PC-3 (cell line): ENCODE results near the gene IFNGR2.

ENCODE experiments used
- EZH2 ChIP-seq: fragments of 300-600 bp; sonication (generic); IDR thresholded peaks from one replicate; pipeline ENCODE4 v1.6.1; 2017; ENCODE audit warnings: antibody characterized with exemption, mild to moderate bottlenecking, low read length; ENCODE audit not compliant: unreplicated experiment
- EZH2phosphoT487 ChIP-seq: fragments of 300-600 bp; sonication (generic); IDR thresholded peaks from 2 replicates; pipeline ENCODE4 v1.6.1; 2018; ENCODE audit warnings: mild to moderate bottlenecking, antibody characterized with exemption, low read length, borderline replicate concordance
- TF ChIP-seq, protein P1 (sequence below): fragments of 300-600 bp; sonication (generic); conservative IDR thresholded peaks from 2 replicates; pipeline ENCODE4 v1.5.1; 2017; ENCODE audit warnings: antibody characterized with exemption, low read depth, mild to moderate bottlenecking, low read length

DNA sequence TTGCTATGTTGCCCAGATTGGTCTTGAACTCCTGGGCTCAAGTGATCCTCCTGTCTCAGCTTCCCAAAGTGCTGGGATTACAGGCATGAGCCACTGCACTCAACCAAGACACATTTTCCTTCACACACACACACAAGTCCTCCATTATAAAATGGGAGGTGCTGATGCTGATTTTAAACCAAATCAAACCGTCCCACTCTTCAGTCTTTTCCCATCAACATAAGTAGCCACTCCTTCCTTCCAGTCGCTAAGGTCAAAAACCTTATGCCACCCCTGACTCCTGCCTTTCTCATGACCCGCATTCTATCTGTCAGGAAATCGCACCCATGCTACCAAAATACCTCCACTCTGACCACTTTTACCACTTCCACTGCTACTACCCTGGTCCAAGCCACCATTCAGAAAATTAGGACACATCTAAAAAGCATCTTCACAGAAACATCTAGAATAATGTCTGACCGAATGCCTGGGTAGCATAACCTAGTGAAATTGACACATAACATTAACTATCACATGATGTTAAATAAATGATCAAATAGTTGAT is 28.0 kb upstream of the IFNGR2 start:
- TF ChIP-seq, protein P1, sequence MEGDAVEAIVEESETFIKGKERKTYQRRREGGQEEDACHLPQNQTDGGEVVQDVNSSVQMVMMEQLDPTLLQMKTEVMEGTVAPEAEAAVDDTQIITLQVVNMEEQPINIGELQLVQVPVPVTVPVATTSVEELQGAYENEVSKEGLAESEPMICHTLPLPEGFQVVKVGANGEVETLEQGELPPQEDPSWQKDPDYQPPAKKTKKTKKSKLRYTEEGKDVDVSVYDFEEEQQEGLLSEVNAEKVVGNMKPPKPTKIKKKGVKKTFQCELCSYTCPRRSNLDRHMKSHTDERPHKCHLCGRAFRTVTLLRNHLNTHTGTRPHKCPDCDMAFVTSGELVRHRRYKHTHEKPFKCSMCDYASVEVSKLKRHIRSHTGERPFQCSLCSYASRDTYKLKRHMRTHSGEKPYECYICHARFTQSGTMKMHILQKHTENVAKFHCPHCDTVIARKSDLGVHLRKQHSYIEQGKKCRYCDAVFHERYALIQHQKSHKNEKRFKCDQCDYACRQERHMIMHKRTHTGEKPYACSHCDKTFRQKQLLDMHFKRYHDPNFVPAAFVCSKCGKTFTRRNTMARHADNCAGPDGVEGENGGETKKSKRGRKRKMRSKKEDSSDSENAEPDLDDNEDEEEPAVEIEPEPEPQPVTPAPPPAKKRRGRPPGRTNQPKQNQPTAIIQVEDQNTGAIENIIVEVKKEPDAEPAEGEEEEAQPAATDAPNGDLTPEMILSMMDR = no peak
- no peak for TF ChIP-seq EZH2phosphoT487
- no peak for TF ChIP-seq EZH2
